Endometrium (tissue), 2 donors: ENCODE measurements around the gene CDYL2.
"Not testable (repeated sequence)": the region's sequence is repeated elsewhere in the genome, so short reads cannot be mapped to it uniquely, and the experiment has no call there.

Experiments used
- FAIRE-seq: peaks from 2 replicates; lab custom pipeline; 2012; peaks lifted over from hg19 to GRCh38; lab: Jason Lieb, UNC
- donor health status: control.
- donor health status: control.

The CDYL2 gene

GRCh38 chr16:80669673-80670072 lies 134.7 kb downstream of the CDYL2 start:
- no peak for FAIRE-seq

GRCh38 chr16:80667925-80668324 lies 136.5 kb downstream of the CDYL2 start:
- FAIRE-seq: no peak

- FAIRE-seq: no peak
These were observed 137.2 kb downstream of the CDYL2 start for GRCh38 chr16:80667251-80667560.

GRCh38 chr16:80666378-80667250 lies 137.8 kb downstream of the CDYL2 start:
- no peak for FAIRE-seq

- FAIRE-seq: no peak
These were observed 139.0 kb downstream of the CDYL2 start for GRCh38 chr16:80665356-80665755.

GRCh38 chr16:80664786-80665185 lies 139.6 kb downstream of the CDYL2 start:
- FAIRE-seq: no peak

- no peak for FAIRE-seq
These were observed 140.2 kb downstream of the CDYL2 start for GRCh38 chr16:80664226-80664625.

GRCh38 chr16:80663078-80663477 lies 141.3 kb downstream of the CDYL2 start:
- FAIRE-seq: no peak

GRCh38 chr16:80659865-80660264 lies 144.5 kb downstream of the CDYL2 start:
- FAIRE-seq: no peak

- FAIRE-seq: no peak
These were observed 147.7 kb downstream of the CDYL2 start for GRCh38 chr16:80656711-80657150.

- no peak for FAIRE-seq
These were observed 148.2 kb downstream of the CDYL2 start for GRCh38 chr16:80656161-80656560.

GRCh38 chr16:80655751-80656150 lies 148.6 kb downstream of the CDYL2 start:
- no peak for FAIRE-seq

GRCh38 chr16:80654094-80654862 lies 150.1 kb downstream of the CDYL2 start:
- no peak for FAIRE-seq

- FAIRE-seq: no peak
These were observed 152.0 kb downstream of the CDYL2 start for GRCh38 chr16:80652441-80652840.

GRCh38 chr16:80650281-80650680 lies 154.1 kb downstream of the CDYL2 start:
- not testable (repeated sequence) for FAIRE-seq

- FAIRE-seq: no peak
These were observed 164.1 kb downstream of the CDYL2 start for GRCh38 chr16:80640316-80640715.

- FAIRE-seq: no peak
These were observed 164.8 kb downstream of the CDYL2 start for GRCh38 chr16:80639636-80640035.

GRCh38 chr16:80637621-80638020 lies 166.8 kb downstream of the CDYL2 start:
- FAIRE-seq: peak; percentile 12

- FAIRE-seq: no peak
These were observed 172.8 kb downstream of the CDYL2 start for GRCh38 chr16:80631581-80631980.

- FAIRE-seq: no peak
These were observed 176.1 kb downstream of the CDYL2 start for GRCh38 chr16:80628254-80628653.

GRCh38 chr16:80627108-80627507 lies 177.3 kb downstream of the CDYL2 start:
- FAIRE-seq: no peak

GRCh38 chr16:80623376-80623775 lies 181.0 kb downstream of the CDYL2 start:
- FAIRE-seq: no peak

- FAIRE-seq: no peak
These were observed 182.4 kb downstream of the CDYL2 start for GRCh38 chr16:80622007-80622406.
